ENCODE measurements around the gene ERVW-1.

ERVW-1 gene

DNA sequence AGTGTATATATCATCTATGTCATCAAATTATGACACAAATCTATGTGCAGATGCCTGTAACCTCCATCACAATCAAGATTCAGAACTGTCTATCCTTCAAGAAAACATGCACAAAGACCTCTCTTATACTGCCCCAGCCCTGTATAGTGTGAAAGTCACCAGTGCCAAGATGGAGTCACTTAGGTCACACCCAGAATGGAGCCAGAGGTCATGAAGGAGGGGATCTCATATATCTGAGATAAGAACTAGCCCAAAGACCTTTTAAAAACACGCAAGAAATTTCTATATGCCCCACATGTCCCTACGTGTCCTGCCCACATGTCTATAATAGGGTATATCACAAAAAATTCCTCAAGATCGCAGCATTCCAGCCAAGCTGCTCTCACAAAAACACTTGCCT is 50.6 kb downstream of the ERVW-1 start (continued):
- TF ChIP-seq ZNF416 (tag by site-specific recombination; IDR thresholded peaks at IDR 0.05) (no peak), ZNF366 (tag by site-specific recombination; conservative IDR thresholded peaks at IDR 0.05) (no peak), ZNF404 (tag by site-specific recombination; IDR thresholded peaks at IDR 0.05) (no peak), ZNF843 (tag by site-specific recombination; IDR thresholded peaks at IDR 0.05) (no peak), ZNF114 (tag by site-specific recombination; IDR thresholded peaks at IDR 0.05) (no peak), SCRT1 (tag by site-specific recombination; IDR thresholded peaks at IDR 0.05; ENCODE audit: borderline replicate concordance) (no peak)

DNA sequence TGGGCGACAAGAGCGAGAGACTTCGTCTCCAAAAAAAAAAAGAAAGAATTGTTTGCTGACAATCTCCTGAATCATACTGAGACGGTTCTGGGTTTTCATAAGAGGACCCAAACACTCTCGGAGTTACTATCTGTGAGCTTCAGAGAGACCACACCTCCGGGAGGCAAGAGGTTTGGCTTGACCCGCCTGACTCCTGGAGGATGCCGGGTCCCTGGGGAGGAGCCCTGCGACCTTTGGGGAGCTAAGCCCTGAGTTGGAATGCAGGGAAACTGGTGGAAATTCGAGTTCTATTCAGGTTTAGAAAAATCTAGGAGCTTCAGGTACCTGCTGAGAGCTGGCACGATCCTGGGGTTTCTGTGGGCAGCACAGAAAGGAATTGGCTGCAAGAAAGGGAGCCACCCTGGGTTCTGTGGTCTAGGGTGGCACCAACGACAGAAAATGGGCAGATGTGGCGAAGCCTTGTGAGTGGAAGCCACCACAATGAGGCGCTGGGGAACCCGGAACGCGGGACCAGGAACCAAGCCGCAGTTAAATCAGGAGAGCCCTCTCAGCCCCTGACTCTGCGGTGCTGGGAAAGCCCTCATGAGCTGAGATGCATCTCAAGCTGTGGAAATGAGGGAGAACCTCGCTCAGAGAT is 52.3 kb downstream of the ERVW-1 start:
- TF ChIP-seq ELK4 (IDR thresholded peaks at IDR 0.05; ENCODE audit: borderline replicate concordance, low read depth, low read length) = no peak
- Histone ChIP-seq H3K9me3 (ENCODE audit: control insufficient read depth, insufficient read depth, low read depth, low read length) (no peaks in the 10 kb centered on the region), H3K27ac (ENCODE audit: extremely low read depth, low read depth, low read length) (no peak overlapping the region), H3K36me3 (ENCODE audit: control insufficient read depth in 2 of 2, insufficient read depth in 1 of 2, low read length in 2 of 2) (no peaks in the 10 kb centered on the region), H3K4me1 (ENCODE audit: control insufficient read depth, insufficient read depth, low read length) (no peaks in the 10 kb centered on the region), H3K4me3 (ENCODE audit: low read depth, low read length) (no peak overlapping the region)
- ChIA-PET POLR2A (interaction anchor here (0.9 kb wide), 1 partner anchor 12 kb away, joined by 3 read pairs; no protein-coding TSS in a partner anchor), CTCF (interaction anchor here (0.6 to 4.0 kb wide), 13 partner anchors 11 to 635 kb away, joined by 3 to 34 read pairs (median 3); partner anchors contain the start of gene GATAD1)

DNA sequence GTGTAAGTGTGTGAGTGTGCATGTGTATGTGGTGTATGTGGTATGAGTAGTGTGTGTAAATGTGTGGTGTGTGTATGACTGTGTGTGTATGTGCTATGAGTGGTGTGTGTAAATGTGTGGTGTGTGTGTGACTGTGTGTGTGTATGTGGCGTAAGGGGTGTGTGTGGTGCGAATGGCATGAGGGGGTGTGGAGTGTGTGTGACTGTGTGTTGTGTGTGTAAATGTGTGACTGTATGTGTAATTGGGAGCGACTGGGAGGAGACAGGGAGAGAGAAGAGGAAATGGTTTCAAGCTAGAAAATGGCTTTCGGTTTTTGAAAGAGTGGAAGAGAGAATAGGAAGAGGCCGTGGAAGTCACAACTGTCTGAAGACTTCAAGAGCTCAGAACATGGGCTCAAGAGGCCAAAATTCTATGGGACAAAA is 54.0 kb downstream of the ERVW-1 start:
- Histone ChIP-seq H3K9me3 (ENCODE audit: control insufficient read depth, insufficient read depth, low read depth, low read length) (no peaks in the 10 kb centered on the region), H3K36me3 (ENCODE audit: control insufficient read depth in 2 of 2, insufficient read depth in 1 of 2, low read length in 2 of 2) (no peaks in the 10 kb centered on the region), H3K4me1 (ENCODE audit: control insufficient read depth, insufficient read depth, low read length) (no peaks in the 10 kb centered on the region), H3K27ac (ENCODE audit: extremely low read depth, low read depth, low read length) (no peak overlapping the region), H3K4me3 (ENCODE audit: low read depth, low read length) (no peak overlapping the region)
- ChIA-PET POLR2A (interaction anchor here (0.7 to 1.0 kb wide), 2 partner anchors 14 to 23 kb away, joined by 3 to 7 read pairs; partner anchors contain the start of gene GATAD1), CTCF (interaction anchor here (0.5 to 4.0 kb wide), 23 partner anchors 9 to 1315 kb away, joined by 3 to 34 read pairs (median 4); partner anchors contain the start of genes ANKIB1, GATAD1 and KRIT1)
- TF ChIP-seq GLI4 (tag by site-specific recombination; IDR thresholded peaks at IDR 0.05) (peak; percentile 50; the same call in 1 of the 2 replicates), MZF1 (tag by site-specific recombination; IDR thresholded peaks at IDR 0.05; ENCODE audit: borderline replicate concordance) (no peak), ZNF37A (tag by site-specific recombination; IDR thresholded peaks at IDR 0.05) (no peak), ZBTB8A (tag by site-specific recombination; IDR thresholded peaks at IDR 0.05) (no peak), YY2 (tag by site-specific recombination; IDR thresholded peaks at IDR 0.05) (peak; percentile 32; the same call in 1 of the 2 replicates), ZNF398 (tag by site-specific recombination; IDR thresholded peaks at IDR 0.05) (peak; percentile 17; the same call in 1 of the 2 replicates), KLF10 (tag by site-specific recombination; IDR thresholded peaks at IDR 0.05) (no peak), REPIN1 (tag by site-specific recombination; IDR thresholded peaks at IDR 0.05; ENCODE audit: low read depth) (no peak), ZNF239 (tag by site-specific recombination; IDR thresholded peaks at IDR 0.05) (0 out of 2 replicates have a peak, but pooled peaks have one; percentile 36), TSHZ1 (tag by site-specific recombination; IDR thresholded peaks at IDR 0.05; ENCODE audit: borderline replicate concordance) (no peak), ZNF266 (tag by site-specific recombination; IDR thresholded peaks at IDR 0.05; ENCODE audit: low read depth) (no peak), ZNF133 (tag by site-specific recombination; IDR thresholded peaks at IDR 0.05) (peak; percentile 53; the same call in 1 of the 2 replicates)
- TF ChIP-seq, protein P1, sequence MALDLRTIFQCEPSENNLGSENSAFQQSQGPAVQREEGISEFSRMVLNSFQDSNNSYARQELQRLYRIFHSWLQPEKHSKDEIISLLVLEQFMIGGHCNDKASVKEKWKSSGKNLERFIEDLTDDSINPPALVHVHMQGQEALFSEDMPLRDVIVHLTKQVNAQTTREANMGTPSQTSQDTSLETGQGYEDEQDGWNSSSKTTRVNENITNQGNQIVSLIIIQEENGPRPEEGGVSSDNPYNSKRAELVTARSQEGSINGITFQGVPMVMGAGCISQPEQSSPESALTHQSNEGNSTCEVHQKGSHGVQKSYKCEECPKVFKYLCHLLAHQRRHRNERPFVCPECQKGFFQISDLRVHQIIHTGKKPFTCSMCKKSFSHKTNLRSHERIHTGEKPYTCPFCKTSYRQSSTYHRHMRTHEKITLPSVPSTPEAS (tag by site-specific recombination; IDR thresholded peaks at IDR 0.05) = peak; percentile 95
- TF ChIP-seq, protein P2, sequence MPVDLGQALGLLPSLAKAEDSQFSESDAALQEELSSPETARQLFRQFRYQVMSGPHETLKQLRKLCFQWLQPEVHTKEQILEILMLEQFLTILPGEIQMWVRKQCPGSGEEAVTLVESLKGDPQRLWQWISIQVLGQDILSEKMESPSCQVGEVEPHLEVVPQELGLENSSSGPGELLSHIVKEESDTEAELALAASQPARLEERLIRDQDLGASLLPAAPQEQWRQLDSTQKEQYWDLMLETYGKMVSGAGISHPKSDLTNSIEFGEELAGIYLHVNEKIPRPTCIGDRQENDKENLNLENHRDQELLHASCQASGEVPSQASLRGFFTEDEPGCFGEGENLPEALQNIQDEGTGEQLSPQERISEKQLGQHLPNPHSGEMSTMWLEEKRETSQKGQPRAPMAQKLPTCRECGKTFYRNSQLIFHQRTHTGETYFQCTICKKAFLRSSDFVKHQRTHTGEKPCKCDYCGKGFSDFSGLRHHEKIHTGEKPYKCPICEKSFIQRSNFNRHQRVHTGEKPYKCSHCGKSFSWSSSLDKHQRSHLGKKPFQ (tag by site-specific recombination; IDR thresholded peaks at IDR 0.05) = peak; percentile 52; the same call in 1 of the 2 replicates
- TF ChIP-seq, protein P3, sequence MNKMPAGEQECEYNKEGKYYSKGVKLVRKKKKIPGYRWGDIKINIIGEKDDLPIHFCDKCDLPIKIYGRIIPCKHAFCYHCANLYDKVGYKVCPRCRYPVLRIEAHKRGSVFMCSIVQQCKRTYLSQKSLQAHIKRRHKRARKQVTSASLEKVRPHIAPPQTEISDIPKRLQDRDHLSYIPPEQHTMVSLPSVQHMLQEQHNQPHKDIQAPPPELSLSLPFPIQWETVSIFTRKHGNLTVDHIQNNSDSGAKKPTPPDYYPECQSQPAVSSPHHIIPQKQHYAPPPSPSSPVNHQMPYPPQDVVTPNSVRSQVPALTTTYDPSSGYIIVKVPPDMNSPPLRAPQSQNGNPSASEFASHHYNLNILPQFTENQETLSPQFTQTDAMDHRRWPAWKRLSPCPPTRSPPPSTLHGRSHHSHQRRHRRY (tag by site-specific recombination; IDR thresholded peaks at IDR 0.05) = 0 out of 2 replicates have a peak, but pooled peaks have one; percentile 29

All from HEK293 (cell line).